Measurements from ENCODE around the gene TEKTIP1. TPM values are rescaled to one million over a fixed set of nuclear protein-coding genes. Genes with fewer than 3 reads are reported as not detected.

Gene TEKTIP1
- total RNA-seq, 1 donor from 2014 or later: 0.35 TPM

DNA sequence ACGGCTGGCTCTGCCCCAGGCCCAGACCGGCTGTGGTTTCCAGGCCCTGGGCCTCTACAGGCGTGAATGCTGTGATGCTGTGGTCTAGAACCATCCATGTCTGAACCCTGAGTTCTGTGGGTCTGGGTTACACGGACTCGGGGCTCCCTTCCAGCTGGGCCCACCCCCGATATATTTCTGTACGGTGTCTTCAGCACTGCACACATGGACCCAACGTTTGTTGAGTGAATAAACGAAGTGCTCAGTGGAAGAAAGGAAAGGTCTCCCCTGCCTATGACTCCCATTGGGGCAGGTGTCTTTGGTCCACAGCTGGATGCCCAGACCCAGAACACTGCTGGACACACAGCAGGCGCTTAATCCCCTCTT is 6.7 kb downstream of the TEKTIP1 start:
- Mint-ChIP-seq H3K4me1 (ENCODE audit: low read depth) (no peaks in the 10 kb centered on the region), H3K36me3 (ENCODE audit: low read depth) (peaks cover 3% of the 10 kb centered on the region), H3K4me3 (ENCODE audit: unreplicated experiment) (no peak overlapping the region), H3K27ac (ENCODE audit: unreplicated experiment) (no peak overlapping the region), H3K27me3 (ENCODE audit: low read depth) (no peaks in the 10 kb centered on the region), H3K9me3 (ENCODE audit: low read depth) (no peaks in the 10 kb centered on the region)
- DNase-seq (ENCODE audit: low spot score): no peak
- TF ChIP-seq, protein P1, sequence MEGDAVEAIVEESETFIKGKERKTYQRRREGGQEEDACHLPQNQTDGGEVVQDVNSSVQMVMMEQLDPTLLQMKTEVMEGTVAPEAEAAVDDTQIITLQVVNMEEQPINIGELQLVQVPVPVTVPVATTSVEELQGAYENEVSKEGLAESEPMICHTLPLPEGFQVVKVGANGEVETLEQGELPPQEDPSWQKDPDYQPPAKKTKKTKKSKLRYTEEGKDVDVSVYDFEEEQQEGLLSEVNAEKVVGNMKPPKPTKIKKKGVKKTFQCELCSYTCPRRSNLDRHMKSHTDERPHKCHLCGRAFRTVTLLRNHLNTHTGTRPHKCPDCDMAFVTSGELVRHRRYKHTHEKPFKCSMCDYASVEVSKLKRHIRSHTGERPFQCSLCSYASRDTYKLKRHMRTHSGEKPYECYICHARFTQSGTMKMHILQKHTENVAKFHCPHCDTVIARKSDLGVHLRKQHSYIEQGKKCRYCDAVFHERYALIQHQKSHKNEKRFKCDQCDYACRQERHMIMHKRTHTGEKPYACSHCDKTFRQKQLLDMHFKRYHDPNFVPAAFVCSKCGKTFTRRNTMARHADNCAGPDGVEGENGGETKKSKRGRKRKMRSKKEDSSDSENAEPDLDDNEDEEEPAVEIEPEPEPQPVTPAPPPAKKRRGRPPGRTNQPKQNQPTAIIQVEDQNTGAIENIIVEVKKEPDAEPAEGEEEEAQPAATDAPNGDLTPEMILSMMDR (IDR thresholded peaks at IDR 0.05): no peak

DNA sequence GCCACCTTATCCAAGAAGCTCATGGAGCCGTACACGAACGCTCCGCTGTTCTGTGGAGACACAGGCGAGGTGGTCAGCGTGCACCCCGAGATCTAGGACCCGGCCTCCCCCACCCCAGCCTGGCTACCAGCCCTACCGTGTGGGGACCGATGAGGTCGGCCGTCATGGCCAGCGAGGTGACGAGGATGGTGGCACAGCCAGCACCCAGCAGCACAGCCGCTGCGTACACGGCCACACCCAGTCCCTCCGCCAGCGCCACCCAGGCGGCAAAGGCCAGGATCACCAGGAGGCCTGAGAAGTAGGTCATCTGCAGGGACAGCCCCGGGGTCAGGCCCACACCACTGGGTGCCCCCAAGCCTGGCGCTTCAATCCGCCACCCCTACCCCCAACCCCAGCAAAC is 7.1 kb downstream of the TEKTIP1 start:
- Mint-ChIP-seq H3K4me3 (ENCODE audit: unreplicated experiment) (no peak overlapping the region), H3K9me3 (ENCODE audit: low read depth) (no peaks in the 10 kb centered on the region), H3K27me3 (ENCODE audit: low read depth) (no peaks in the 10 kb centered on the region), H3K36me3 (ENCODE audit: low read depth) (peaks cover 3% of the 10 kb centered on the region), H3K4me1 (ENCODE audit: low read depth) (no peaks in the 10 kb centered on the region), H3K27ac (ENCODE audit: unreplicated experiment) (no peak overlapping the region)
- TF ChIP-seq, protein P1 (IDR thresholded peaks at IDR 0.05): no peak
- no peak for DNase-seq (ENCODE audit: low spot score)

DNA sequence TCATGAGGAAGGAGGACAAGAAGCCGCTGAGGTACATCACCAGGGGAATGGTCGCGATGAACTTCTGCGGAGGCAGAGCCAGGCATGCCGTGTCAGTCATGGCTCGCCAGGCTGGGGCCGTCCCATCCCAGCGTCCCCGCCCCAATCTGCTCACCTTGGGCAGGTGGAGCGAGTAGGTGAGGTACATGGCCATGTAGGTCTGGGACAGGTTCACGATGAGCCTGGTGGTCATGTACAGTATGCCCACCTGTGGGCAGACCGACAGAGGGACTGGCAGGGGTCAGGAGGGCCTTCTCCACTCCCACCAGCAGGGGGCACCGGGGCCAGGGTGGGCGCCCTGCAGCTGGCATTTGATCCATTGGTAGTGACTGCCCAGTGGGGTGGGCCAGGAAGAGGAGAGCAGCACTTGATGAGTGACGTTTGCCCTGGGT is 8.3 kb downstream of the TEKTIP1 start:
- Mint-ChIP-seq H3K27ac (ENCODE audit: unreplicated experiment) (no peak overlapping the region), H3K36me3 (ENCODE audit: low read depth) (peaks cover 3% of the 10 kb centered on the region), H3K4me3 (ENCODE audit: unreplicated experiment) (no peak overlapping the region), H3K27me3 (ENCODE audit: low read depth) (no peaks in the 10 kb centered on the region), H3K4me1 (ENCODE audit: low read depth) (no peaks in the 10 kb centered on the region), H3K9me3 (ENCODE audit: low read depth) (no peaks in the 10 kb centered on the region)
- DNase-seq (ENCODE audit: low spot score): no peak
- TF ChIP-seq, protein P1 (IDR thresholded peaks at IDR 0.05): peak; percentile 75

DNA sequence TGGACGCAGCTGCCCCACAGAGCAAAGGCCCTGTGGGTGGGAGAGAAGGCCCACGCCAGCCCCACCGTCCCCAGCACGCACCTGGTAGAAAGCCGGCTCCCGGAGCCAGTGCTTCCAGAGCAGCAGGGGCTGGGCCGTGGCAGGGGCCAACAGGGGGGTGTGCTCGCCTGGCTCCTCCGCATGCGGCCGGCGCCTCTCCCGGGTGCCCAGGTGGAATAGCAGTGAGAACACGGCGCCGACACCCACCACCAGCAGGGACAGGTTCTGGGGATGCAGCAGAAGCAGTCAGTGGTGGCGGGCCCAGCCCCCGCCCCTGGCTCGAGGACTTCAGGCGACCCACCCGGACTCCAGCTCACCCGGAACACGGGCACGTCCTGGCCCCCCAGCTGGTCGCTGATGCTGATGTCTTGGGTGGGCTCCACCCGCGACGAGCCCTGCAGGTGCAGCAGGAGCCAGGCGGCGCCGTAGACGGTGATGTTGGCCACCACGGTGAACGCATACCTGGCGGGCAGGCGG is 8.9 kb downstream of the TEKTIP1 start:
- Mint-ChIP-seq H3K9me3 (ENCODE audit: low read depth) (no peaks in the 10 kb centered on the region), H3K36me3 (ENCODE audit: low read depth) (peaks cover 3% of the 10 kb centered on the region), H3K27ac (ENCODE audit: unreplicated experiment) (no peak overlapping the region), H3K27me3 (ENCODE audit: low read depth) (no peaks in the 10 kb centered on the region), H3K4me1 (ENCODE audit: low read depth) (no peaks in the 10 kb centered on the region), H3K4me3 (ENCODE audit: unreplicated experiment) (no peak overlapping the region)
- TF ChIP-seq, protein P1 (IDR thresholded peaks at IDR 0.05): peak; percentile 17
- peak; percentile 95 for DNase-seq (ENCODE audit: low spot score)

DNA sequence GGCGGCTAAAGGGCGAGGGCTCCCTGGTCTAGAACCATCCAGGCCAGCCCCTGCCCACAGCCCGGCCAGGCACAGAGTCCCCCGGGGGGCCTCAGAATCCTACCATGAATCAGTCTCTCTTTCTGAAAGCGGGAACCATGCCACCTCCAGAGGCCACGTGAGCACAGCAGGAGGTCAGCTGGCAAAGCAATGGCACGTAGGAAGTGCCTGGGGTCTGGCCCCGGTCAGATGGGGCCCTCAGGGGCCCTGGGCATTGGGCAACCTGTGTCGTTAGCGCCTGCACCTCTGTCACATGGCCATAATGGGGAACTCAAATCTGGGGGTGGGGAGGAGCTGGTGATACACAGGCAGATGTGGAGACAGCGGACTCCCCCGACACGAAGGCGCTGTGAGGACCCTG is 9.6 kb downstream of the TEKTIP1 start:
- no peak for DNase-seq (ENCODE audit: low spot score)
- TF ChIP-seq, protein P1 (IDR thresholded peaks at IDR 0.05): no peak
- peaks cover 3% of the 10 kb centered on the region for H3K4me1 Mint-ChIP-seq (ENCODE audit: low read depth)
- no peaks in the 10 kb centered on the region for H3K9me3 Mint-ChIP-seq (ENCODE audit: low read depth)
- H3K4me3 Mint-ChIP-seq (ENCODE audit: unreplicated experiment): no peak overlapping the region
- peaks cover 3% of the 10 kb centered on the region for H3K36me3 Mint-ChIP-seq (ENCODE audit: low read depth)
- H3K27me3 Mint-ChIP-seq (ENCODE audit: low read depth): no peaks in the 10 kb centered on the region
- peak overlapping the region; percentile 45 for H3K27ac Mint-ChIP-seq (ENCODE audit: unreplicated experiment)
